SK-N-SH treated with all-trans-retinoic acid at 6 μM for 48 hours (cell line): ENCODE results near the gene ADH1A.

Experiments used
- ATAC-seq: fragments of 200-7000 bp; cut with Tn5 transposase; 3 replicates; pipeline ENCODE4 v1.9.1; 2020; ENCODE audit warnings: mild to moderate bottlenecking, moderate library complexity
- ARNTL ChIP-seq: fragments of 450-650 bp; formaldehyde crosslinking; IDR thresholded peaks from 2 replicates; pipeline ENCODE4 v1.5.0; 2020; ENCODE audit warnings: low read depth, mild to moderate bottlenecking, moderate library complexity, borderline replicate concordance
- BACH2 ChIP-seq: fragments of 250-450 bp; sonication (Bioruptor Pico); IDR thresholded peaks from 2 replicates; pipeline ENCODE4 v1.9.0; 2021; ENCODE audit warnings: mild to moderate bottlenecking, borderline replicate concordance
- CREB5 ChIP-seq: fragments of 250-450 bp; sonication (Bioruptor Pico); IDR thresholded peaks from 2 replicates; pipeline ENCODE4 v1.5.1; 2020; ENCODE audit warnings: low read depth, mild to moderate bottlenecking, moderate library complexity
- CSDC2 ChIP-seq: fragments of 250-450 bp; sonication (Bioruptor Pico); IDR thresholded peaks from 2 replicates; pipeline ENCODE4 v1.5.0; 2020; ENCODE audit warnings: mild to moderate bottlenecking, moderate library complexity
- ESRRG ChIP-seq: fragments of 250-450 bp; sonication (Bioruptor Pico); IDR thresholded peaks from 2 replicates; pipeline ENCODE4 v1.6.1; 2021; ENCODE audit warnings: mild to moderate bottlenecking
- OSR1 ChIP-seq: fragments of 250-450 bp; sonication (Bioruptor Pico); IDR thresholded peaks from 2 replicates; pipeline ENCODE4 v1.8.0; 2022; ENCODE audit warnings: moderate library complexity, mild to moderate bottlenecking, inconsistent platforms
- PPARA ChIP-seq: fragments of 250-450 bp; sonication (Bioruptor Pico); IDR thresholded peaks from 2 replicates; pipeline ENCODE4 v1.5.0; 2020; ENCODE audit warnings: mild to moderate bottlenecking, borderline replicate concordance
- RARB ChIP-seq: fragments of 250-450 bp; sonication (Bioruptor Pico); IDR thresholded peaks from 2 replicates; pipeline ENCODE4 v1.8.0; 2021; ENCODE audit warnings: mild to moderate bottlenecking, moderate library complexity
- SNAI2 ChIP-seq: fragments of 250-450 bp; sonication (Bioruptor Pico); IDR thresholded peaks from 2 replicates; pipeline ENCODE4 v1.5.0; 2020; ENCODE audit warnings: mild to moderate bottlenecking, moderate library complexity
- TCF4 ChIP-seq: fragments of 250-450 bp; sonication (Bioruptor Pico); IDR thresholded peaks from 2 replicates; pipeline ENCODE4 v1.8.0; 2021; ENCODE audit warnings: mild to moderate bottlenecking, moderate library complexity, borderline replicate concordance
- TOX ChIP-seq: fragments of 250-450 bp; sonication (Bioruptor Pico); IDR thresholded peaks from 2 replicates; pipeline ENCODE4 v1.8.0; 2021; ENCODE audit warnings: mild to moderate bottlenecking, moderate library complexity, borderline replicate concordance
- ZFP3 ChIP-seq: fragments of 250-450 bp; sonication (Bioruptor Pico); IDR thresholded peaks from 2 replicates; pipeline ENCODE4 v1.5.0; 2020; ENCODE audit warnings: mild to moderate bottlenecking, moderate library complexity
- ZFP30 ChIP-seq: fragments of 450-650 bp; formaldehyde crosslinking; IDR thresholded peaks from 2 replicates; pipeline ENCODE4 v1.5.0; 2022; ENCODE audit warnings: mild to moderate bottlenecking, moderate library complexity
- ZNF565 ChIP-seq: fragments of 450-650 bp; formaldehyde crosslinking; conservative IDR thresholded peaks from 2 replicates; pipeline ENCODE4 v1.5.0; 2020; ENCODE audit warnings: low read depth, mild to moderate bottlenecking, moderate library complexity
- ZNF70 ChIP-seq: fragments of 450-650 bp; formaldehyde crosslinking; IDR thresholded peaks from 2 replicates; pipeline ENCODE4 v1.5.0; 2020; ENCODE audit warnings: mild to moderate bottlenecking, moderate library complexity
- TF ChIP-seq, protein P1 (sequence below): fragments of 250-450 bp; sonication (Bioruptor Pico); IDR thresholded peaks from 2 replicates; pipeline ENCODE4 v1.8.0; 2020; ENCODE audit warnings: mild to moderate bottlenecking, moderate library complexity, borderline replicate concordance
- TF ChIP-seq, protein P2 (sequence below): fragments of 250-450 bp; sonication (Bioruptor Pico); IDR thresholded peaks from 2 replicates; pipeline ENCODE4 v1.5.1; 2021; ENCODE audit warnings: mild to moderate bottlenecking, moderate library complexity
- TF ChIP-seq, protein P3 (sequence below): fragments of 250-450 bp; sonication (Bioruptor Pico); IDR thresholded peaks from 2 replicates; pipeline ENCODE4 v1.8.0; 2021; ENCODE audit warnings: low read depth, mild to moderate bottlenecking, moderate library complexity, borderline replicate concordance
- TF ChIP-seq, protein P4 (sequence below): fragments of 250-450 bp; sonication (Bioruptor Pico); IDR thresholded peaks from 2 replicates; pipeline ENCODE4 v1.5.0; 2020; ENCODE audit warnings: mild to moderate bottlenecking, moderate library complexity

The ADH1A gene

GRCh38 chr4:99310389-99310788 lies 19.6 kb upstream of the ADH1A start:
- ATAC-seq = no peak
- TF ChIP-seq RARB (CRISPR knock-in tag) (no peak), ZFP30 (CRISPR knock-in tag) (no peak), ZNF565 (CRISPR knock-in tag) (no peak), ESRRG (CRISPR knock-in tag) (no peak), CSDC2 (CRISPR knock-in tag) (no peak), ZFP3 (no peak), OSR1 (CRISPR knock-in tag) (no peak), TCF4 (CRISPR knock-in tag) (no peak), PPARA (CRISPR knock-in tag) (no peak), ARNTL (CRISPR knock-in tag) (no peak), CREB5 (CRISPR knock-in tag) (no peak), SNAI2 (CRISPR knock-in tag) (no peak), TOX (CRISPR knock-in tag) (no peak)
- TF ChIP-seq, protein P1, sequence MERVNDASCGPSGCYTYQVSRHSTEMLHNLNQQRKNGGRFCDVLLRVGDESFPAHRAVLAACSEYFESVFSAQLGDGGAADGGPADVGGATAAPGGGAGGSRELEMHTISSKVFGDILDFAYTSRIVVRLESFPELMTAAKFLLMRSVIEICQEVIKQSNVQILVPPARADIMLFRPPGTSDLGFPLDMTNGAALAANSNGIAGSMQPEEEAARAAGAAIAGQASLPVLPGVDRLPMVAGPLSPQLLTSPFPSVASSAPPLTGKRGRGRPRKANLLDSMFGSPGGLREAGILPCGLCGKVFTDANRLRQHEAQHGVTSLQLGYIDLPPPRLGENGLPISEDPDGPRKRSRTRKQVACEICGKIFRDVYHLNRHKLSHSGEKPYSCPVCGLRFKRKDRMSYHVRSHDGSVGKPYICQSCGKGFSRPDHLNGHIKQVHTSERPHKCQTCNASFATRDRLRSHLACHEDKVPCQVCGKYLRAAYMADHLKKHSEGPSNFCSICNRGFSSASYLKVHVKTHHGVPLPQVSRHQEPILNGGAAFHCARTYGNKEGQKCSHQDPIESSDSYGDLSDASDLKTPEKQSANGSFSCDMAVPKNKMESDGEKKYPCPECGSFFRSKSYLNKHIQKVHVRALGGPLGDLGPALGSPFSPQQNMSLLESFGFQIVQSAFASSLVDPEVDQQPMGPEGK = no peak
- TF ChIP-seq, protein P2, sequence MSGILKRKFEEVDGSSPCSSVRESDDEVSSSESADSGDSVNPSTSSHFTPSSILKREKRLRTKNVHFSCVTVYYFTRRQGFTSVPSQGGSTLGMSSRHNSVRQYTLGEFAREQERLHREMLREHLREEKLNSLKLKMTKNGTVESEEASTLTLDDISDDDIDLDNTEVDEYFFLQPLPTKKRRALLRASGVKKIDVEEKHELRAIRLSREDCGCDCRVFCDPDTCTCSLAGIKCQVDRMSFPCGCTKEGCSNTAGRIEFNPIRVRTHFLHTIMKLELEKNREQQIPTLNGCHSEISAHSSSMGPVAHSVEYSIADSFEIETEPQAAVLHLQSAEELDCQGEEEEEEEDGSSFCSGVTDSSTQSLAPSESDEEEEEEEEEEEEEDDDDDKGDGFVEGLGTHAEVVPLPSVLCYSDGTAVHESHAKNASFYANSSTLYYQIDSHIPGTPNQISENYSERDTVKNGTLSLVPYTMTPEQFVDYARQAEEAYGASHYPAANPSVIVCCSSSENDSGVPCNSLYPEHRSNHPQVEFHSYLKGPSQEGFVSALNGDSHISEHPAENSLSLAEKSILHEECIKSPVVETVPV (CRISPR knock-in tag) = no peak
- TF ChIP-seq, protein P3, sequence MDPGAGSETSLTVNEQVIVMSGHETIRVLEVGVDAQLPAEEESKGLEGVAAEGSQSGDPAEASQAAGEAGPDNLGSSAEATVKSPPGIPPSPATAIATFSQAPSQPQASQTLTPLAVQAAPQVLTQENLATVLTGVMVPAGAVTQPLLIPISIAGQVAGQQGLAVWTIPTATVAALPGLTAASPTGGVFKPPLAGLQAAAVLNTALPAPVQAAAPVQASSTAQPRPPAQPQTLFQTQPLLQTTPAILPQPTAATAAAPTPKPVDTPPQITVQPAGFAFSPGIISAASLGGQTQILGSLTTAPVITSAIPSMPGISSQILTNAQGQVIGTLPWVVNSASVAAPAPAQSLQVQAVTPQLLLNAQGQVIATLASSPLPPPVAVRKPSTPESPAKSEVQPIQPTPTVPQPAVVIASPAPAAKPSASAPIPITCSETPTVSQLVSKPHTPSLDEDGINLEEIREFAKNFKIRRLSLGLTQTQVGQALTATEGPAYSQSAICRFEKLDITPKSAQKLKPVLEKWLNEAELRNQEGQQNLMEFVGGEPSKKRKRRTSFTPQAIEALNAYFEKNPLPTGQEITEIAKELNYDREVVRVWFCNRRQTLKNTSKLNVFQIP (CRISPR knock-in tag) = no peak
- TF ChIP-seq, protein P4, sequence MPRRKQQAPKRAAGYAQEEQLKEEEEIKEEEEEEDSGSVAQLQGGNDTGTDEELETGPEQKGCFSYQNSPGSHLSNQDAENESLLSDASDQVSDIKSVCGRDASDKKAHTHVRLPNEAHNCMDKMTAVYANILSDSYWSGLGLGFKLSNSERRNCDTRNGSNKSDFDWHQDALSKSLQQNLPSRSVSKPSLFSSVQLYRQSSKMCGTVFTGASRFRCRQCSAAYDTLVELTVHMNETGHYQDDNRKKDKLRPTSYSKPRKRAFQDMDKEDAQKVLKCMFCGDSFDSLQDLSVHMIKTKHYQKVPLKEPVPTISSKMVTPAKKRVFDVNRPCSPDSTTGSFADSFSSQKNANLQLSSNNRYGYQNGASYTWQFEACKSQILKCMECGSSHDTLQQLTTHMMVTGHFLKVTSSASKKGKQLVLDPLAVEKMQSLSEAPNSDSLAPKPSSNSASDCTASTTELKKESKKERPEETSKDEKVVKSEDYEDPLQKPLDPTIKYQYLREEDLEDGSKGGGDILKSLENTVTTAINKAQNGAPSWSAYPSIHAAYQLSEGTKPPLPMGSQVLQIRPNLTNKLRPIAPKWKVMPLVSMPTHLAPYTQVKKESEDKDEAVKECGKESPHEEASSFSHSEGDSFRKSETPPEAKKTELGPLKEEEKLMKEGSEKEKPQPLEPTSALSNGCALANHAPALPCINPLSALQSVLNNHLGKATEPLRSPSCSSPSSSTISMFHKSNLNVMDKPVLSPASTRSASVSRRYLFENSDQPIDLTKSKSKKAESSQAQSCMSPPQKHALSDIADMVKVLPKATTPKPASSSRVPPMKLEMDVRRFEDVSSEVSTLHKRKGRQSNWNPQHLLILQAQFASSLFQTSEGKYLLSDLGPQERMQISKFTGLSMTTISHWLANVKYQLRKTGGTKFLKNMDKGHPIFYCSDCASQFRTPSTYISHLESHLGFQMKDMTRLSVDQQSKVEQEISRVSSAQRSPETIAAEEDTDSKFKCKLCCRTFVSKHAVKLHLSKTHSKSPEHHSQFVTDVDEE (CRISPR knock-in tag) = no peak

DNA sequence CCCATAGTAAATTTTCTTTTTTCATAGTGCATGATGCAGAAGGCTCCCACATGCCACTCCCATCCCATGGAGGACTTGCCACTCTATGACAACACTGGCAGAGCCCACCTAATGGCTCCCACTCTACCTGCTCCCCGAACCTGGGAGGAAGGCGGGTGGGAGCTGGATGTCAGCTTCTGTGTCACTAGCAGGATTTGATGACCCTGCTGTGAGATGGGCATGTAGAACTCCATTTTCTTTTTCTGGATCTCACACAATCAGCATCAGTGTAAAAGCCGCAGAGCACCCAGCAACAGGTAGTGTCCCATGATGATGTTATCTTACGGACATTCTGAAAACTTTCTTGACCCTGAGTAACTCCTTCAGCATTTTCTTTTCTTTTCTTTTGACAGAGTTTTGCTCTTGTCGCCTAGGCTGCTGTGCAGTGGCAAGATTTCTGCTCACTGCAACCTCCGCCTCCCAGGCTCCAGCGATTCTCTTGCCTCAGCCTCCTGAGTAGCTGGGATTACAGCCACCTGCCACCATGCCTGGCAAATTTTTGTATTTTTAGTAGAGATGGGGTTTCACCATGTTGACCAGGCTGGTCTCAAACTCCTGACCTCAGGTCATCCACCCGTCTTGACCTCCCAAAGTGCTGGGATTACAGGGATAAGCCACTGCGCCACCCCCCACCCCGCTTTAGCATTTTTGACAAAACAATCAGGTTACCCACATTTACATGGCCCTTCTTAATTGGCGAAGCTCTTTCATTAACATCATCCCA lies 15.0 kb upstream of the ADH1A start:
- no peak for ATAC-seq
- no peak for TF ChIP-seq ZNF70 (CRISPR knock-in tag)
- no peak for TF ChIP-seq OSR1 (CRISPR knock-in tag)
- TF ChIP-seq, protein P3 (CRISPR knock-in tag) = no peak
- TF ChIP-seq PPARA (CRISPR knock-in tag) = no peak
- no peak for TF ChIP-seq RARB (CRISPR knock-in tag)
- TF ChIP-seq ZFP30 (CRISPR knock-in tag) = no peak
- TF ChIP-seq, protein P1 = no peak
- TF ChIP-seq BACH2 (CRISPR knock-in tag) = no peak
- TF ChIP-seq CREB5 (CRISPR knock-in tag) = no peak
- TF ChIP-seq ARNTL (CRISPR knock-in tag) = no peak
- TF ChIP-seq, protein P2 (CRISPR knock-in tag) = no peak
- no peak for TF ChIP-seq SNAI2 (CRISPR knock-in tag)
- TF ChIP-seq CSDC2 (CRISPR knock-in tag) = no peak
